Measurements from ENCODE around the gene PEX14. TPM values are rescaled to one million over a fixed set of nuclear protein-coding genes. Genes with fewer than 3 reads are reported as not detected.

Gene PEX14
- total RNA-seq = 15.1 and 16.2 TPM in 2 replicates

GRCh38 chr1:10474613-10475507 is at the start of gene PEX14:
TSS of gene PEX14 (plus strand) at chr1:10474950. CDS start at chr1:10474967, 17 bp downstream.

GRCh38 chr1:10430216-10431069 is 44.3 kb upstream of the PEX14 start, which contains the start of gene CENPS:
TSS of gene CENPS (plus strand) at chr1:10430433. CDS start at chr1:10430518, 85 bp downstream.

GRCh38 chr1:10449751-10450150 is 25.0 kb upstream of the PEX14 start, which contains the start of gene CORT:
TSS of gene CORT (plus strand) at chr1:10450031. CDS start at chr1:10450224, 193 bp downstream.

GRCh38 chr1:10472220-10473144 is 2.3 kb upstream of the PEX14 start, which contains the start of gene DFFA:
TSS of gene DFFA (minus strand) at chr1:10472529. CDS start at chr1:10472458, 71 bp downstream.

Other genes with a start within 250 kb of the PEX14 start
- gene PGD, start 75.9 kb upstream of the PEX14 start, total RNA-seq = 168 and 291 TPM in 2 replicates
- gene CENPS, start 44.5 kb upstream of the PEX14 start, total RNA-seq = 7.3 and 8.1 TPM in 2 replicates
- not detected in 2 replicates for gene CORT, start 24.9 kb upstream of the PEX14 start, total RNA-seq
- 22.0 and 23.0 TPM in 2 replicates for gene DFFA, start 2.4 kb upstream of the PEX14 start, total RNA-seq